Endothelial cell of coronary artery (primary cell): ENCODE data around the gene STARD6. TPM values are rescaled to one million over a fixed set of nuclear protein-coding genes. Genes with fewer than 3 reads are reported as not detected.

Source experiments
- total RNA-seq: library from RNA; depleted of rRNA; stranded (reverse); fragments of >200 nt; gene quantifications from 2 replicates; pipeline ENCODE4 v1.2.3, GENCODE V29; 2014

Gene STARD6
- total RNA-seq = not detected in 2 replicates

GRCh38 chr18:54357660-54358494, at the start of gene STARD6, which contains the start of gene C18orf54:
TSS of gene STARD6 (minus strand) at chr18:54357858. CDS start at chr18:54354573, 3,285 bp downstream.
TSS of gene C18orf54 (plus strand) at chr18:54357906. CDS start at chr18:54360573, 2,667 bp downstream.

Other genes with a start within 250 kb of the STARD6 start
- 159 and 223 TPM in 2 replicates for gene MBD2, start 133.2 kb downstream of the STARD6 start, total RNA-seq
- gene POLI, start 88.3 kb downstream of the STARD6 start, total RNA-seq = 12.3 and 19.9 TPM in 2 replicates
- gene C18orf54, start within 50 bp of the STARD6 start, total RNA-seq = 4.7 and 5.5 TPM in 2 replicates
- not detected in 2 replicates for gene DYNAP, start 233.4 kb upstream of the STARD6 start, total RNA-seq